Measurements from ENCODE around the gene CLMP.

The CLMP gene

GRCh38 chr11:123194337-123195187 is 486 bp downstream of the CLMP start:
- no peak overlapping the region for H3K4me3 ChIP-seq (ENCODE audit: low read length)
- no peak for DNase-seq (ENCODE audit: low read depth, low spot score)

- H3K4me3 ChIP-seq (ENCODE audit: low read length) = no peak overlapping the region
- no peak for DNase-seq (ENCODE audit: low read depth, low spot score)
These were observed 1.3 kb downstream of the CLMP start for GRCh38 chr11:123193742-123194141.

DNA sequence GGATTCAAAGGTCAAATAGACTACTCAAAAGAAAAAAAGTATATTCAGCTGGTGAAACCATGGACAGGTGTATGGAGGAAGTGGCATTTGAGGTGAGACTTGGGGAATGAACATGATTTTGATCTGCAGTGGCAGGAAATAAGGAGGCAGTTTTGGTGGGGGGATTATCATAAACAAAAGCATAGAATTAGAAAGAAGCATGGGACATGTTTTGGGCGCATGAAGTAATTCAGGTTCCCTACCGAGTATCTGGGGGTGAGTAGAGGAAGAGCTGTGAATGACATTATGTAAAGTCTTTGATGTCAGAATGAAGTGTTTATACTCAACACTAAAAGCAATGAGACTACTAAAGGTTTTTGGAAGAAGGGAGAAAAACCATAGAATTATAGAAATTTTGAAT is 3.1 kb downstream of the CLMP start:
- peak; percentile 68 for DNase-seq (ENCODE audit: low read depth, low spot score)
- no peak overlapping the region for H3K4me3 ChIP-seq (ENCODE audit: low read length)

GRCh38 chr11:123190518-123190917 is 4.5 kb downstream of the CLMP start:
- no peak for DNase-seq (ENCODE audit: low read depth, low spot score)

GRCh38 chr11:123188508-123189165 is 6.4 kb downstream of the CLMP start:
- DNase-seq (ENCODE audit: low read depth, low spot score) = no peak
- no peak overlapping the region for H3K4me3 ChIP-seq (ENCODE audit: low read length)

More at GRCh38 chr11:123190518-123190917, 4.5 kb downstream of the CLMP start:
- no peak overlapping the region for H3K4me3 ChIP-seq (ENCODE audit: low read length)

DNA sequence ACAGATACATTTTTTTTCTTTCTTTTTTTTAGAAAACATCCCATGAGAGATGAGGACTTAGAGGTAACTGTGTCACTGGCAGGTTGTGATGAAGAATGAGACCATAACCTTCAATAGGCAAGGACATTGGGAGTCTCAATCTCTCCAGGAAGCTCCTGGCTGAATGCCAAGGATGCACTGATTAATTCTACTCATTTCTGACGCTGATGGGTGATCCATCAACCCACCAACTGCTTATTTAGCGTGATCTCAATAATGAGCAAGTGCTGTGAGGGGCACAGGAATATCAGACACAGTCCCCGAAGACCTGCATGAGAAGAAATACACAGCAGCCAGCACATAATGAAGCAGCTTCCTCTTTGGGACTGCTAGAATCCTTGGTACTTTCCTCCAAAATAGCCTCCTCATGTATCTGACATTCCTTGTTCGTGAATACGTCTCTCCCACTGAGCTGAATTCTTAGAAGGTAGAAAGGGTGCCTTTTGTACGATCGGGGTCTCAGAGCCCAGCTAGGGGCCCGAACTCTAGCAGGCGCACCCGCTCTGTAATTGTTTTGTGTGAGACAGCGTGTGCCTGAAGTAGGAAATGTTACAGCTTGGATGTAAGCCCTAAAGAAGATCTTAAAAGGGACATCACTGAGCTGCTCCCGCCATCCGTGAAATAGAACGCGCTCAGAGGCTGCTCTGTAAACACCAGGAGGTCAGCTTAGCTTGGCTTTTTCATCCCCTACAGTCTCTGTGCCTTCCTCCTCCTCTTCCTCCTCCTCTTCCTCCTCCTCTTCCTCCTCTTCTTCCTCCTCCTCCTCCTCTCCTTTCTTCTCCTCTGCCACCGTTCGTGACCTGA is 7.2 kb downstream of the CLMP start:
- DNase-seq (ENCODE audit: low read depth, low spot score) = no peak
- no peak overlapping the region for H3K4me3 ChIP-seq (ENCODE audit: low read length)

- no peak for DNase-seq (ENCODE audit: low read depth, low spot score)
- H3K4me3 ChIP-seq (ENCODE audit: low read length) = no peak overlapping the region
These were observed 7.8 kb downstream of the CLMP start for GRCh38 chr11:123187248-123187647.

- no peak overlapping the region for H3K4me3 ChIP-seq (ENCODE audit: low read length)
- DNase-seq (ENCODE audit: low read depth, low spot score) = no peak
These were observed 8.8 kb downstream of the CLMP start for GRCh38 chr11:123186286-123186685.

- no peak overlapping the region for H3K4me3 ChIP-seq (ENCODE audit: low read length)
- no peak for DNase-seq (ENCODE audit: low read depth, low spot score)
These were observed 9.7 kb downstream of the CLMP start for GRCh38 chr11:123185326-123185725.

- H3K4me3 ChIP-seq (ENCODE audit: low read length) = no peak overlapping the region
- DNase-seq (ENCODE audit: low read depth, low spot score) = no peak
These were observed 10.5 kb downstream of the CLMP start for GRCh38 chr11:123184531-123184930.

- no peak for DNase-seq (ENCODE audit: low read depth, low spot score)
- H3K4me3 ChIP-seq (ENCODE audit: low read length) = no peak overlapping the region
These were observed 11.5 kb downstream of the CLMP start for GRCh38 chr11:123183391-123184099.

- no peak overlapping the region for H3K4me3 ChIP-seq (ENCODE audit: low read length)
- DNase-seq (ENCODE audit: low read depth, low spot score) = no peak
These were observed 13.1 kb downstream of the CLMP start for GRCh38 chr11:123181767-123182500.

- no peak for DNase-seq (ENCODE audit: low read depth, low spot score)
- H3K4me3 ChIP-seq (ENCODE audit: low read length) = no peak overlapping the region
These were observed 14.0 kb downstream of the CLMP start for GRCh38 chr11:123181075-123181474.

DNA sequence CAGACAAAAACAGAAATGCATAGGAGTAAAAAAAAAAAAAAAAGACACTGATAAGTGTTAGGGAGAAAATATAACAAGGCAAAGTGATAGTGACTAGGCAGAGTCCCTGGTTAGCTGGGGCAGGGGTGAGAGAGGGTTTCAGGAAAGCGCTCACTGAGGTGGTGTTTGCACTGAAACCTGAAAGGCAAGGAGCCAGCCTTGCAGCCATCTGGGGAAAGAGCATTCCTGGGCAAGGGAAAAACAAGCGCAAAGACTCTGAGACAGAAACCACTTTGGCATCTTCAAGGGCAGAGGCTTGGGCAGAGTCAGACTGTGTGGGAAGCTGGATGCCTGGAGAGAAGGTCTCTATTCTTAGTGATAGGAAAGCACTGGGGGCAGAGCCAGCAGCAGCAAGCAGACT is 14.5 kb downstream of the CLMP start:
- no peak for DNase-seq (ENCODE audit: low read depth, low spot score)
- no peak overlapping the region for H3K4me3 ChIP-seq (ENCODE audit: low read length)

DNA sequence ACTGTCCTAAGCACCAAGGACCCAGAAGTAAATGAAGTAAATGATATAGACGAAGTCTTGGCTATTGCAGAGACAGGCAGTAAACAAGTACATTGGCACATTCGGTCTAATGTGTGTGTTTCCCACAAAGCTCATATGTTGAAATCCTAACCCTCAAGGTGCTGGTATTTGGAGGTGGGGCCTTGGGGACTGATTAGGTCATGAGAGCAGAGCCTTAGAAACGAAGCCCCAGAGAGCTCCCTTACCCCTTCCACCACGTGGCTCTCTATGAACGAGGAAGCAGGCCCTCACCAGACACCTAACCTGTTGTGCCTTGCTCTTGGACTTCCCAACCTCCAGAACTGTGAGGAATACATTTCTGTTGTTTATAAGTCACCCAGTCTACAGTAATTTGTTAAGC is 14.9 kb downstream of the CLMP start:
- DNase-seq (ENCODE audit: low read depth, low spot score) = no peak
- H3K4me3 ChIP-seq (ENCODE audit: low read length) = no peak overlapping the region

DNA sequence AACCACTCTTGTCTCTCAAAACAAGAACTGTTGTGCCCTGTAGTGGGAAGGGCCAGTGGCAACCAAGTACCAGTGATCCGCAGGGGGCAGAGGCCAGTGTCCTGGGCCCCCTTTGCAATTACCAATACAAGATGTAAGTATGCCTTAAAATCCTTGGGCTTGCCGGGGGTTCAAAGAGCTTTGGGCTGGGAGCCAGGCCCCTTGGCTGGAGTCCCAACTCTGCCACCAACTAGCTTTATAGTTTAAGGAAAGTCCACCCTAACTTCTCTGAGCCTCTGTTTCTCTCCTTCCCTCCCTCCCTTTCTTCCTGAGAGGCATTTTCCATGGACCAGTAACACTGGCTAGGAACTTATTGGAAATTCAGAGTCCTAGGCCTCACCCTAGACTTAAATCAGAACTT is 15.5 kb downstream of the CLMP start:
- no peak overlapping the region for H3K4me3 ChIP-seq (ENCODE audit: low read length)
- DNase-seq (ENCODE audit: low read depth, low spot score) = no peak

DNA sequence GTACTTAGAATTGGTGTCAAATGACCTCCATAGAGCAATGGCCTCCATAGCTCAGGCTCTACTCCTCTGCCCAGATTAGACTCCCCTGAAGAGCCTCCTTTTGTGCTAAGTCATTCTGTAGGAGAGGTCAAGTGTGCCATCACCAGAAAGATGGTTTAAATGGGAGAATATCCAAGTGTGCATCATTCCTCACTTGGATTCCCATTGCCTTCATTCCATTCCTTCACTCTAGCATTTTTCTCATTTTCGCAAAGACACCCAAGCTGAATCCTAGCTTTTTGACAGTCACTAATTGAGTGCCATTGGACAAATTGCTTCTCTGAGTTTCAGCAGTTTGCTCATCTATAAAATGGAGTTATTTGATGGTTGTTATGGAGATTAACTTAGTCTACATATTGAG is 16.9 kb downstream of the CLMP start:
- DNase-seq (ENCODE audit: low read depth, low spot score) = no peak

GRCh38 chr11:123176785-123177184 is 18.3 kb downstream of the CLMP start:
- no peak for DNase-seq (ENCODE audit: low read depth, low spot score)
- no peak overlapping the region for H3K4me3 ChIP-seq (ENCODE audit: low read length)

More for the DNA sequence above, 16.9 kb downstream of the CLMP start:
- no peak overlapping the region for H3K4me3 ChIP-seq (ENCODE audit: low read length)
